Fibroblast of villous mesenchyme (primary cell): Measurements from ENCODE around the gene SUV39H1. TPM values are rescaled to one million over a fixed set of nuclear protein-coding genes. Genes with fewer than 3 reads are reported as not detected.

Source experiments
- DNase-seq: peaks from one replicate; pipeline ENCODE4 v3.0.0-alpha.2; 2010; ENCODE audit warnings: low read depth
- H3K4me3 ChIP-seq: 2 replicates; pipeline ENCODE4 v1.5.1; 2011; ENCODE audit warnings: low read depth, mild to moderate bottlenecking, low read length
- CTCF ChIP-seq: IDR thresholded peaks from 2 replicates; pipeline ENCODE4 v1.5.1; 2012; ENCODE audit warnings: low read depth, mild to moderate bottlenecking, low read length; ENCODE audit not compliant: insufficient read depth
- total RNA-seq: library from RNA; depleted of rRNA; stranded (reverse); fragments of >200 nt; gene quantifications from 2 replicates; pipeline ENCODE4 v1.2.3, GENCODE V29; 2012

Gene SUV39H1
- total RNA-seq, 1 donor = 5.6 TPM

GRCh38 chrX:48715876-48716502 lies 19.5 kb downstream of the SUV39H1 start:
- DNase-seq = no peak
- TF ChIP-seq CTCF = no peak
- no peak overlapping the region for H3K4me3 ChIP-seq

GRCh38 chrX:48719958-48720357 lies 23.4 kb downstream of the SUV39H1 start:
- DNase-seq = no peak
- no peak overlapping the region for H3K4me3 ChIP-seq
- no peak for TF ChIP-seq CTCF

GRCh38 chrX:48720577-48721250 lies 24.2 kb downstream of the SUV39H1 start:
- no peak for TF ChIP-seq CTCF
- H3K4me3 ChIP-seq = no peak overlapping the region
- no peak for DNase-seq

- no peak overlapping the region for H3K4me3 ChIP-seq
- TF ChIP-seq CTCF = no peak
- no peak for DNase-seq
Observed at GRCh38 chrX:48721916-48722315, 25.4 kb downstream of the SUV39H1 start.

GRCh38 chrX:48726596-48726995 lies 30.1 kb downstream of the SUV39H1 start:
- no peak for TF ChIP-seq CTCF
- H3K4me3 ChIP-seq = no peak overlapping the region
- DNase-seq = no peak

GRCh38 chrX:48728653-48729052 lies 32.1 kb downstream of the SUV39H1 start:
- no peak for DNase-seq
- no peak for TF ChIP-seq CTCF
- no peak overlapping the region for H3K4me3 ChIP-seq
